CD14-positive monocyte (primary cell): ENCODE data around the gene VPS35. TPM values are rescaled to one million over a fixed set of nuclear protein-coding genes. Genes with fewer than 3 reads are reported as not detected.

Experiments
- DNase-seq, 3 donors: peaks; one replicate each; pipeline ENCODE4 v3.0.0-alpha.2; 2011 to 2022
- H2AFZ ChIP-seq: 2 replicates; pipeline ENCODE4 v1.6.0; 2012; ENCODE audit warnings: mild to moderate bottlenecking, low read depth, low read length, inconsistent platforms; ENCODE audit not compliant: insufficient read depth, poor library complexity, severe bottlenecking
- H3K27ac ChIP-seq, 2 donors: 1 replicate in 1 of 2; 2 replicates in 1 of 2; pipeline ENCODE4 v1.5.1; 2012 to 2013; ENCODE audit warnings: low read length in 2 of 2, control low read depth in 1 of 2, inconsistent platforms in 1 of 2, low read depth in 1 of 2, mild to moderate bottlenecking in 1 of 2
- H3K27me3 ChIP-seq, 2 donors: one replicate each; pipeline versions ENCODE4 v1.6.0 to v1.6.1; 2011 to 2013; ENCODE audit warnings: low read length in 2 of 2; ENCODE audit not compliant: control insufficient read depth in 2 of 2, insufficient read depth in 2 of 2
- H3K36me3 ChIP-seq, 2 donors: replicated peaks in 1 of 2; 1 replicate in 1 of 2; 2 replicates in 1 of 2; pipeline versions ENCODE4 v1.5.1 to v1.6.1; 2012 to 2013; ENCODE audit warnings: low read length in 2 of 2, control low read depth in 1 of 2, inconsistent platforms in 1 of 2, mild to moderate bottlenecking in 1 of 2; ENCODE audit not compliant: insufficient read depth in 2 of 2, control insufficient read depth in 1 of 2
- H3K4me1 ChIP-seq, 2 donors: 1 replicate in 1 of 2; 2 replicates in 1 of 2; pipeline versions ENCODE4 v1.5.1 to v1.6.1; 2012 to 2013; ENCODE audit warnings: low read length in 2 of 2, control low read depth in 1 of 2, inconsistent platforms in 1 of 2, mild to moderate bottlenecking in 1 of 2, moderate library complexity in 1 of 2; ENCODE audit not compliant: insufficient read depth in 2 of 2, control insufficient read depth in 1 of 2
- H3K4me2 ChIP-seq: replicated peaks from 2 replicates; pipeline ENCODE3; 2012; ENCODE audit warnings: low read length, moderate library complexity, mild to moderate bottlenecking; ENCODE audit not compliant: poor library complexity, severe bottlenecking; ENCODE audit errors: extremely low read depth
- H3K4me3 ChIP-seq, 3 experiments: fragments of 200-600 bp in 1 of 3; sonication (generic) in 1 of 3; replicated peaks in 1 of 3; 1 replicate in 2 of 3; 2 replicates in 1 of 3; pipeline ENCODE4 v1.5.1; 2011 to 2013; ENCODE audit warnings: low read length in 3 of 3, mild to moderate bottlenecking in 3 of 3, control low read depth in 2 of 3, low read depth in 2 of 3, inconsistent platforms in 1 of 3, moderate library complexity in 1 of 3
- H3K79me2 ChIP-seq: 2 replicates; pipeline ENCODE4 v1.6.0; 2012; ENCODE audit warnings: mild to moderate bottlenecking, control low read depth, inconsistent platforms, low read length, moderate library complexity; ENCODE audit not compliant: insufficient read depth
- H3K9ac ChIP-seq: 2 replicates; pipeline ENCODE4 v1.6.0; 2017; ENCODE audit warnings: low read length, mild to moderate bottlenecking; ENCODE audit not compliant: insufficient read depth, poor library complexity, severe bottlenecking
- H3K9me3 ChIP-seq, 2 donors: replicated peaks in 1 of 2; 1 replicate in 1 of 2; 2 replicates in 1 of 2; pipeline versions ENCODE4 v1.5.1 to v1.6.1; 2012 to 2013; ENCODE audit warnings: low read length in 2 of 2, control low read depth in 1 of 2; ENCODE audit not compliant: control insufficient read depth in 1 of 2, insufficient read depth in 1 of 2
- H4K20me1 ChIP-seq: 2 replicates; pipeline ENCODE4 v1.6.0; 2012; ENCODE audit warnings: mild to moderate bottlenecking, low read length, control low read depth, moderate library complexity; ENCODE audit not compliant: insufficient read depth
- H3K27ac Mint-ChIP-seq, 7 donors: one replicate each; pipeline ENCODE4 v1.8.0; 2020; ENCODE audit warnings: mild to moderate bottlenecking in 7 of 7, mixed read lengths in 7 of 7, moderate library complexity in 6 of 7, inconsistent platforms in 2 of 7
- H3K27me3 Mint-ChIP-seq, 3 donors: one replicate each; pipeline ENCODE4 v1.8.0; 2021 to 2022; ENCODE audit warnings: low read depth in 3 of 3, mild to moderate bottlenecking in 3 of 3, mixed read lengths in 3 of 3, moderate library complexity in 3 of 3, inconsistent platforms in 1 of 3
- H3K36me3 Mint-ChIP-seq, 2 donors: one replicate each; pipeline ENCODE4 v1.8.0; 2020; ENCODE audit warnings: mixed read lengths in 2 of 2, inconsistent platforms in 1 of 2, mild to moderate bottlenecking in 1 of 2
- H3K4me1 Mint-ChIP-seq: one replicate; pipeline ENCODE4 v1.8.0; 2020; ENCODE audit warnings: mild to moderate bottlenecking, mixed read lengths
- H3K4me3 Mint-ChIP-seq, 2 donors: one replicate each; pipeline ENCODE4 v1.8.0; 2020; ENCODE audit warnings: mild to moderate bottlenecking in 2 of 2, mixed read lengths in 2 of 2, moderate library complexity in 1 of 2
- H3K9me3 Mint-ChIP-seq, 7 donors: one replicate each; pipeline ENCODE4 v1.8.0; 2020 to 2022; ENCODE audit warnings: mixed read lengths in 7 of 7, mild to moderate bottlenecking in 6 of 7, moderate library complexity in 6 of 7, inconsistent platforms in 2 of 7
- WGBS: methylation state at CpG from one replicate; pipeline ENCODE4 v1.1.5; 2013; ENCODE audit warnings: missing lambda C conversion rate; ENCODE audit not compliant: insufficient coverage; 5-methylcytosine and 5-hydroxymethylcytosine counted together
- intact Hi-C, 2 donors: fragments of 100-400 bp; cut with micrococcal nuclease; formaldehyde crosslinking; loops; one replicate each; pipeline versions ENCODE4 v1.15.0 to v1.15.1; 2023
- polyA plus RNA-seq, 3 donors: library from polyadenylated mRNA; depleted of rRNA in 1 of 3; unstranded in 2 of 3; stranded (reverse) in 1 of 3; fragments of 300-500 nt in 2 of 3; fragments of >200 nt in 1 of 3; fragmentation: Illumina TruSeq in 2 of 3; gene quantifications; 1 replicate in 2 of 3; 2 replicates in 1 of 3; pipeline ENCODE4 v1.2.3, GENCODE V29; 2012 to 2021
- TF ChIP-seq, protein P1 (sequence below): fragments of 200-600 bp; IDR thresholded peaks from one replicate; pipeline ENCODE4 v1.8.0; 2022; ENCODE audit warnings: antibody characterized with exemption, mild to moderate bottlenecking

VPS35 gene
- polyA plus RNA-seq, 3 donors: 14.6 to 130 (median 113) TPM

DNA sequence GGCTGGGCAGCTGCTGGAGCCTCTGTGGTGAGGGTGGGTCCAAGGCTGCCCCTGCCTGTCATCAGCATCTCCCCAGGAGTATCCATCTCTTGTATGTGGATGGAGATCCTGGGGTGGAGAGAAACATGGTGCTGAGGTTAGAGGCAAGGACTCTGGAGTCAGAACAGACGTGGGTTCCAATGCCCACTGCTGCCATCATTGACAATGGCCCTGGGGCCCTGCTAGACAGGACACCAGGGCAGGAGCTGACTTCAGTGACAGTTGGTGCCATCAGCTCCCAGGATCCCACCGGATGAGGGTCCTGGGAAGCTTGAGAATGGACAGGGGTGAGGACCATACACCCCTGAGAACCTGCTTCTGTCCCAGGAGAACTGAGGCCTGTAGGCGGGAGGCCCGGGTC is 43.6 kb upstream of the VPS35 start:
- DNase-seq: no peak

DNA sequence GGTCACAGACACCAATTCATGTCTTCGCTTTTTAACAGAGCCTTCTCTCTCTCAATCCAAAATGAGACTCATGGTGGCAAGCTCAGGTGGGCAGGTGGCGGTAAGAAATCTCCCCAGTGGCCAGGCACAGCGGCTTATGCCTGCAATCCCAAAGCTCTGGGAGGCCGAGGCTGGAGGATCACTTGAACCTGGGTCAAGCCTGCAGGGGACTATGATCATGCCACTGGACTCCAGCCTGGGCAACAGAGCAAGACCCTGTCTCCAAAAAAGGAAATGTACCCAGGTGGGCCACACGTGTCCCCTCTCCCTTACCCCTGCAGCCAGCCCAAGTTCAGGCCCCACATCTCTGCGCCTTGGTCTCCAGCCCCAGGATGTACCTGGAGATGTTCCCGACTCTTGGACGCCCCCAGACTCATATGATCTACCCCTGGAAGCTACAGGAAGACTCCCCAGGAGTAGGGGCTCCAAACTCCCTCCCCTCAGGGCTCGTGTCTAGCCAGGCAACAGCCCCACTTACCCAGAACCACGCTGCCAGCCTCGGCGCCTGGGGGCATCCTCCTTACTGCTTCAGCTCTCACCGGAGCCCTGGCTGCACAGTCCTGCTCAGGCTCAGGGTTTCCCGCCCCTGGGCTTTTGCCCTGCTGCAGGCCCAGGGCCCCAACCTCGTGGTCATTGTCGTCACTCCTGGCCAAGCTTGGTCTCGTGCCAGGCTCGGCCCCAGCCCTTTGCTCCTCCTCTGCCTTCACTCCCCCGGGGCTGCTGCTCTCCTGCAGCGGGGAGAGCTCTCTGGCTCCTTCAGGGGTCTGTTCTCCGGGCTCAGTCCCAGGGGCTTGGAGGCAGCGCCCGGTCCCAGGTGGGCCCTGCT is 42.9 kb upstream of the VPS35 start:
- Mint-ChIP-seq H3K36me3 (peaks cover 0 to 2% of the 10 kb centered on the region in 2 donors), H3K27me3 (peaks cover 0 to 1% (median 0%) of the 10 kb centered on the region in 3 donors), H3K4me1 (no peaks in the 10 kb centered on the region), H3K4me3 (no peak overlapping the region), H3K27ac (no peak overlapping the region), H3K9me3 (no peaks in the 10 kb centered on the region)
- H3K36me3 ChIP-seq: no peaks in the 10 kb centered on the region
- H3K9me3 ChIP-seq: no peaks in the 10 kb centered on the region
- intact Hi-C loops: no loop called here
- H3K9ac ChIP-seq: no peak overlapping the region
- no peaks in the 10 kb centered on the region for H3K27me3 ChIP-seq
- TF ChIP-seq, protein P1, sequence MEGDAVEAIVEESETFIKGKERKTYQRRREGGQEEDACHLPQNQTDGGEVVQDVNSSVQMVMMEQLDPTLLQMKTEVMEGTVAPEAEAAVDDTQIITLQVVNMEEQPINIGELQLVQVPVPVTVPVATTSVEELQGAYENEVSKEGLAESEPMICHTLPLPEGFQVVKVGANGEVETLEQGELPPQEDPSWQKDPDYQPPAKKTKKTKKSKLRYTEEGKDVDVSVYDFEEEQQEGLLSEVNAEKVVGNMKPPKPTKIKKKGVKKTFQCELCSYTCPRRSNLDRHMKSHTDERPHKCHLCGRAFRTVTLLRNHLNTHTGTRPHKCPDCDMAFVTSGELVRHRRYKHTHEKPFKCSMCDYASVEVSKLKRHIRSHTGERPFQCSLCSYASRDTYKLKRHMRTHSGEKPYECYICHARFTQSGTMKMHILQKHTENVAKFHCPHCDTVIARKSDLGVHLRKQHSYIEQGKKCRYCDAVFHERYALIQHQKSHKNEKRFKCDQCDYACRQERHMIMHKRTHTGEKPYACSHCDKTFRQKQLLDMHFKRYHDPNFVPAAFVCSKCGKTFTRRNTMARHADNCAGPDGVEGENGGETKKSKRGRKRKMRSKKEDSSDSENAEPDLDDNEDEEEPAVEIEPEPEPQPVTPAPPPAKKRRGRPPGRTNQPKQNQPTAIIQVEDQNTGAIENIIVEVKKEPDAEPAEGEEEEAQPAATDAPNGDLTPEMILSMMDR: no peak
- no peak overlapping the region for H3K27ac ChIP-seq
- no peaks in the 10 kb centered on the region for H3K79me2 ChIP-seq
- no peak overlapping the region for H3K4me2 ChIP-seq
- no peaks in the 10 kb centered on the region for H4K20me1 ChIP-seq
- H2AFZ ChIP-seq: no peak overlapping the region
- 93% methylated on average over 17 of the region's 23 CpGs for WGBS
- no peak overlapping the region for H3K4me3 ChIP-seq
- DNase-seq: no peak
- no peaks in the 10 kb centered on the region for H3K4me1 ChIP-seq

More for the DNA sequence above, 43.6 kb upstream of the VPS35 start:
- intact Hi-C loops: no loop called here
- no peaks in the 10 kb centered on the region for H3K9me3 Mint-ChIP-seq
- H3K4me3 Mint-ChIP-seq: no peak overlapping the region
- Histone ChIP-seq H3K36me3 (no peaks in the 10 kb centered on the region), H3K4me3 (no peak overlapping the region), H3K4me1 (no peaks in the 10 kb centered on the region), H3K9me3 (no peaks in the 10 kb centered on the region), H4K20me1 (no peaks in the 10 kb centered on the region), H3K27ac (no peak overlapping the region), H3K9ac (no peak overlapping the region), H3K79me2 (no peaks in the 10 kb centered on the region), H2AFZ (no peak overlapping the region), H3K27me3 (no peaks in the 10 kb centered on the region), H3K4me2 (no peak overlapping the region)
- peaks cover 0 to 2% of the 10 kb centered on the region in 2 donors for H3K36me3 Mint-ChIP-seq
- no peak overlapping the region for H3K27ac Mint-ChIP-seq
- TF ChIP-seq, protein P1: no peak
- WGBS: 100% methylated on average over 2 of the region's 4 CpGs
- no peaks in the 10 kb centered on the region for H3K4me1 Mint-ChIP-seq
- H3K27me3 Mint-ChIP-seq: peaks cover 0 to 1% (median 0%) of the 10 kb centered on the region in 3 donors
